Retinal pigment epithelial cell (primary cell): ENCODE results near the gene HOXB5.

Source experiments
- DNase-seq: peaks from one replicate; pipeline ENCODE4 v3.0.0-alpha.2; 2010; ENCODE audit warnings: low read depth
- H3K4me3 ChIP-seq: 2 replicates; pipeline ENCODE4 v1.5.1; 2011; ENCODE audit warnings: mild to moderate bottlenecking, low read length, control low read depth, moderate library complexity
- TF ChIP-seq, protein P1 (sequence below): conservative IDR thresholded peaks from 2 replicates; pipeline ENCODE4 v1.5.1; 2011; ENCODE audit warnings: low read depth, low read length, control low read depth, inconsistent platforms

HOXB5 gene

GRCh38 chr17:48571826-48572417, 21.7 kb downstream of the HOXB5 start:
- TF ChIP-seq, protein P1, sequence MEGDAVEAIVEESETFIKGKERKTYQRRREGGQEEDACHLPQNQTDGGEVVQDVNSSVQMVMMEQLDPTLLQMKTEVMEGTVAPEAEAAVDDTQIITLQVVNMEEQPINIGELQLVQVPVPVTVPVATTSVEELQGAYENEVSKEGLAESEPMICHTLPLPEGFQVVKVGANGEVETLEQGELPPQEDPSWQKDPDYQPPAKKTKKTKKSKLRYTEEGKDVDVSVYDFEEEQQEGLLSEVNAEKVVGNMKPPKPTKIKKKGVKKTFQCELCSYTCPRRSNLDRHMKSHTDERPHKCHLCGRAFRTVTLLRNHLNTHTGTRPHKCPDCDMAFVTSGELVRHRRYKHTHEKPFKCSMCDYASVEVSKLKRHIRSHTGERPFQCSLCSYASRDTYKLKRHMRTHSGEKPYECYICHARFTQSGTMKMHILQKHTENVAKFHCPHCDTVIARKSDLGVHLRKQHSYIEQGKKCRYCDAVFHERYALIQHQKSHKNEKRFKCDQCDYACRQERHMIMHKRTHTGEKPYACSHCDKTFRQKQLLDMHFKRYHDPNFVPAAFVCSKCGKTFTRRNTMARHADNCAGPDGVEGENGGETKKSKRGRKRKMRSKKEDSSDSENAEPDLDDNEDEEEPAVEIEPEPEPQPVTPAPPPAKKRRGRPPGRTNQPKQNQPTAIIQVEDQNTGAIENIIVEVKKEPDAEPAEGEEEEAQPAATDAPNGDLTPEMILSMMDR = no peak
- DNase-seq = no peak
- H3K4me3 ChIP-seq = no peak overlapping the region

GRCh38 chr17:48571024-48571818, 22.4 kb downstream of the HOXB5 start:
- no peak overlapping the region for H3K4me3 ChIP-seq
- TF ChIP-seq, protein P1 = no peak
- DNase-seq = no peak

- H3K4me3 ChIP-seq = no peak overlapping the region
- TF ChIP-seq, protein P1 = no peak
- DNase-seq = no peak
Observed at GRCh38 chr17:48570325-48571023, 23.1 kb downstream of the HOXB5 start.

GRCh38 chr17:48569674-48570324, 23.8 kb downstream of the HOXB5 start:
- TF ChIP-seq, protein P1 = no peak
- DNase-seq = no peak
- H3K4me3 ChIP-seq = no peak overlapping the region

GRCh38 chr17:48569240-48569582, 24.4 kb downstream of the HOXB5 start:
- TF ChIP-seq, protein P1 = no peak
- DNase-seq = no peak
- H3K4me3 ChIP-seq = no peak overlapping the region

DNA sequence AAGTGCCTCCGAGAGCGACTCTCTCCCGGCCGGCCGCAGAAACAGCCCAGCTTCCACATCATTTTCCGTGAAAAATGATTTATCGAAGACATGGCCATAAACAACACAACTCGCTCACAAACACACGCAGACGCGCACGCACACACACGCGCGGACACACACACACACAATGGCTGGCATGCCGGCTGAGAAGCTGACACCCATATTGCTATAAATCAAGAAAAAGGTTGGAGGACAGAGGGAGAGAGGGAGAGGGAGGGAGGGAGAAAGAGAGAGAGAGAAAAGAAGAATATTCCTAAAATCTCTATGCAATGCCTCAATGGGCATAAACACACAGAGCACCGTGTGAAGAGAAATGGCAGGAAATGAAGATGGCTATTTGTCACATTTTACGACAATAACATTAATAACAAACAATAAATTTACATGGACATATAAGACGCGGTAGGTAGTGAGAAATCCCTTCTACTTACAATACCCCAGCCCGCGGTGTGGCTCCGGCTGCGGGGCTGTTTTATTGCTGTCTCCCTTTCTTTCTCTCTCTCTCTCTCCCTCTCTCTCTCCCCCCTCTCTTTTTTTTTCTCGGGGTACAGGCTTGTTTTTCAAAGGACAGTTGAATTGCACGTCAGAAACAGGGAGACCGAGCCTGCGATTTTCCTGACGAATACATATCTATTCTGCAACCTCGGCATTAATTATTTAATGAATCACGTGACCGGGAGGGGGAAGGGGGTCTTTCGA, 24.9 kb downstream of the HOXB5 start:
- TF ChIP-seq, protein P1 = no peak
- no peak for DNase-seq
- H3K4me3 ChIP-seq = no peak overlapping the region
